ENCODE data around the gene POLR2L. TPM values are rescaled to one million over a fixed set of nuclear protein-coding genes. Genes with fewer than 3 reads are reported as not detected.

The POLR2L gene
- 324 and 475 TPM in 2 replicates for total RNA-seq

DNA sequence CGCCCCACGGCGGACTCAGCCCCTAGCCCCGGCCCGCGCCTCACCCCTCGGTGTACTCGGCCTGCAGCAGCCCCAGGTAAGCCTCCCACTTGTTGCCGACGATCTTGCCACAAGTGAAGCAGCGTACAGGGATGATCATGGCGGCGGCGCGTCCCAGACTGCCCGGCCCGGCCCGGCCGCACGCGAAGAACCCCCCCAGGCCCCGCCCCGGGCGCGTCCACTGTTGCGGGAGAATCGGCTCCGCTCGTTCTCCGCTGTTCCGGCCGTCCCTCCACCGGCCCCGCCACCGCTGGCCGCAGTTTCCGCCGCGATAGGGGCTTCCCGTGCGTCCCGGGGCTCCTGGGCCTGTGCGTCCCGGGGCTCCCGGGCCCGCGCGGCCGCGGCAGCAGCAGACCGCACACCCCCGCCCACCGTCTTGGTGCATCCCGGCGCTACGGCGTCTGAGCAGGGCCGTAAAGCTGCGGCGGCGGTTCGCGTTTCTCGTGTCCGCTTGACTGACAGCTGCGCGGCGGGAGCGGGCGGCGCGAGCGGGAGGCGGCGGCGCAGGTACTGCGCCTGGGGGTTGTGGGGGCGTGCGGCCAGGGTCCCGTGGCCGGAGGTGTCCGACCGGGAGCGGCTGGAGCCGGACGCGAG, at the start of gene POLR2L, which contains the start of gene TSPAN4:
TSS of gene POLR2L (minus strand) at position 160 of the 633 bp plus-strand sequence. CDS start at position 139, 21 bp downstream.
TSS of gene TSPAN4 (plus strand) at position 483 of the 633 bp plus-strand sequence. CDS start 7,453 bp downstream, outside the sequence.

DNA sequence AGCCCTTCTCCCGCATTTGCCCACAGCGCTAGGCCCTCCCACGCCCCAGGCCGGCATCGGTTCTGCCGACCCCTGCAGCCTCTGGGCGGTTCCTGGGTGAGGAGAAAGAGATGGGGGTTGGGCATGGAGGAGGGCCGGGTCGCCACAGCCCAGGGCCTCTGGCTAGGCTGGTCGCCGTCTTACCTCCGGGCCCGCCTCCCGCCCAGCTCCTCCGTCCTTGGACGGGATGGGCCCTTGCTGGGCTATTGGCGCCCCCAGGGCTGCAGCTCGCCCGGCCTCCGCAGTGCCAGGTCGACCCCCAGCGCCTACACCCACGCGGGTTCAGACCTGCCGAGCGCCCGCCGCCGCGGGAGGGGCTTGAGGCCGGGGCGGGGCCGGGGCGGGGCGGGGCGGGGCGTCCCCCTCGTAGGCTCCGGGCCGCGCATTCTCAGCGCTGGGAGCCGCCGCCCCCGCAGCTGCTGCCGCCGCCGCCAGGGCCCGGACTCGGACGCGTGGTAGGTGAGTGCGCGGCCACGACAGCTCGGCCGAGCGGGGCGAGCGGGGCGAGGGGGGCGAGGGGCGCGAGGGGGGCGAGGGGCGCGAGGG, 9.7 kb downstream of the POLR2L start, which contains the start of gene CD151:
TSS of gene CD151 (plus strand) at position 424 of the 585 bp plus-strand sequence. CDS start 3,118 bp downstream, outside the sequence.

GRCh38 chr11:827897-828192, 14.5 kb downstream of the POLR2L start, which contains the start of gene CRACR2B:
Gene CRACR2B, plus strand, starts transcription at chr11:827919. Its CDS starts 689 bp downstream, at chr11:828608.

GRCh38 chr11:818396-819128, 23.8 kb downstream of the POLR2L start, which contains the start of gene PNPLA2:
Gene PNPLA2, plus strand, starts transcription at chr11:818914. Its CDS starts 805 bp downstream, at chr11:819719.

DNA sequence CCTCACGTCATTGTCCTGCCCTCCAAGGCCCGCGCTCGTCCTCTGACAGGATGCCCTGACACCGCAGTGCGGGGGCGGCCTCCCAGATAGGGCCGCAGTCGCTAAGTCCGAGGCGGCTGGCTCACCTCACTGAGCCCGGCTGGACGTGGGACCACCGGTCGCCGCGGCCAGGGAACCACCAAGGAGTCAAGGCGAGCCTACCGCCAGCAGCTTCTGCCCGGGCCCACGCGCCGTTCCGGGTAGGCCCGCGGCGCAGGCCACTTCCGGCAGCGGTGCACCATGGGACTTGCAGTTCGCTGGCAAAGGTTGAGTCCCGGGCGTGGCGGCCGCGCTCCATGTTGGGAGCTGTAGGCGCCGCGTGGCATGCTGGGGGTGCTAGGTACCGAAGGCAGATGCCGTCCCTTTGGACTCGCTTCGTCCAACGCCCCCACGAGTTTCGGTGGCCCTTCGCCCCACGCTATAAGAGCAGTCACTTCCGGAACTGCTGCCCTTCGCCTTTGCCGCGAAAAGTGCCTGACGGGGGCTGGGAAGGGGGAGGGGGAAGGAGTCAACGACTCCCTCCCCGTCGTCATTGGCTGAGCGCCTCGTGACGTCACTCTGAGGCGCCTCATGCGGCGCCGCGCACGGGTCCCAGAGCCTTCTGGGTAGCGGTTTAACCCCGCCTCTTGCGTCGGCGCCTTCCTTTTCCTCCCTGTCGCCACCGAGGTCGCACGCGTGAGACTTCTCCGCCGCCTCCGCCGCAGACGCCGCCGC, 32.9 kb downstream of the POLR2L start, which contains the start of gene RPLP2:
TSS of gene RPLP2 (plus strand) at position 681 of the 753 bp plus-strand sequence. CDS start 268 bp downstream, outside the sequence.

DNA sequence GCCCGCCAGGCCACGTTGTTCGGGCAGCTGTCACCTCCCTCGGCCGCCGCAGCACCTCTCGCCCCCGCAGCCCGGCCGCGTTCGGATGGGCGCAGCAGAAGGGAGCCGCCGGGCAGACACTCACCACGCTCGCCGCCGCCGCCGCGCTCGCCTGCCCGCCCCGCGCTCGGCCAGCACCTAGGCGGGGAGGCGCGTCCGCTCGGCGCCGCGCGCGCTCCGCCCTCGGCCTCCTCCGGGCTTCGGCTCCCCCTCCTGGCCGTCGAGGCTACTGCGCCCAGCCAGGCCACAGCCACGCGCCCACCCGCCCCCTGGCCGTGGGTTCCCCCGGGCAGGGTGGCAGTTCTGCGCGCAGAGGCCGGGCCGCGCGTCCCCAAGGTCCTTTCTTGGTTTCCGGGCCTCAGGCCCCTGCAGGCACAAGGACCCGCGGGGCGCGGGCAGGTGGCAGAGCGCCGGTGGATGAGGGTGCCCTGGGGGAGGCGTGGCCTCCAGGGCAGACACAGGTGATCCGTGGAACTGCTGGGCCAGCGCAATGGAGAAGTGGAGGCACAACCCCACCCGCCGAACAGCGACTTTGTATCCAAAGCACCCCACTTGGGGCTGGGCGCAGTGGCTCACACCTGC, 44.1 kb downstream of the POLR2L start, which contains the start of gene SLC25A22:
TSS of gene SLC25A22 (minus strand) at position 189 of the 621 bp plus-strand sequence. CDS start 3,275 bp downstream, outside the sequence.

DNA sequence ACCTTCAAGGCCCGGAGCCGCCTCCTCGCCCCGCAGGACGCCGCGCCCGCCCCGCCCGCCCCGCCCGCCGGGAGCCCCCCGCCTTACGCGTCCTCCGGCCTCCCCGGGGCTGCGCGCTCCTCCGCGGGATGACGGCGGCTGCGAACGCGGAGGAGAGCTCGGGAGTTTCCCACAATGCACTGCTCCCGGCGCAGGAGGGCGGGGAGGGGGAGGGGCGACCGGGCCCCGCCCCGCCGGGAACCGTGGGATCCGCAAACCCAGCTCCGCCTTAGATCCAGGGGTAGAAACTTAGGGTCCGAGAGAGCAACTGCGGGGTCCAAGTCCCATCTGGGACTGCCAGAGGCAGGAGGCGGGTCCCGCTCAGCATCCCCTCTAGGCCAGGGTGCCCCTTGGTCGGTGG, 52.4 kb downstream of the POLR2L start, which contains the start of gene CEND1:
TSS of gene CEND1 (minus strand) at position 148 of the 400 bp plus-strand sequence. CDS start 1,514 bp downstream, outside the sequence.

Other genes starting within 250 kb of the POLR2L start
- gene IRF7, start 226.6 kb downstream of the POLR2L start, total RNA-seq, result 4.9 and 5.8 TPM in 2 replicates
- not detected in 2 replicates for gene CDHR5, start 217.6 kb downstream of the POLR2L start, total RNA-seq
- 0.43 and 0.47 TPM in 2 replicates for gene SCT, start 215.3 kb downstream of the POLR2L start, total RNA-seq
- gene DRD4, start 205.3 kb downstream of the POLR2L start, total RNA-seq, result under 0.01 TPM in 1 of 2 replicates, not detected in the other
- gene DEAF1, start 147.3 kb downstream of the POLR2L start, total RNA-seq, result 28.7 and 43.7 TPM in 2 replicates
- gene TMEM80, start 146.7 kb downstream of the POLR2L start, total RNA-seq, result 3.8 and 5.8 TPM in 2 replicates
- gene EPS8L2, start 136.3 kb downstream of the POLR2L start, total RNA-seq, result 64.5 and 88.6 TPM in 2 replicates
- gene TALDO1, start 95.1 kb downstream of the POLR2L start, total RNA-seq, result 127 and 174 TPM in 2 replicates
- 20.5 and 20.8 TPM in 2 replicates for gene GATD1, start 65.0 kb downstream of the POLR2L start, total RNA-seq
- 0.69 and 2.0 TPM in 2 replicates for gene CEND1, start 52.4 kb downstream of the POLR2L start, total RNA-seq
- 11.8 and 12.5 TPM in 2 replicates for gene SLC25A22, start 44.2 kb downstream of the POLR2L start, total RNA-seq
- 7.1 and 9.9 TPM in 2 replicates for gene PIDD1, start 37.3 kb downstream of the POLR2L start, total RNA-seq
- 334 and 584 TPM in 2 replicates for gene RPLP2, start 32.6 kb downstream of the POLR2L start, total RNA-seq
- gene PNPLA2, start 23.6 kb downstream of the POLR2L start, total RNA-seq, result 18.8 TPM in 2 replicates
- 0.43 and 2.4 TPM in 2 replicates for gene CRACR2B, start 14.6 kb downstream of the POLR2L start, total RNA-seq
- gene CD151, start 9.6 kb downstream of the POLR2L start, total RNA-seq, result 615 and 663 TPM in 2 replicates
- gene TSPAN4, start 323 bp upstream of the POLR2L start, total RNA-seq, result 130 and 162 TPM in 2 replicates
- 42.7 and 63.5 TPM in 2 replicates for gene CHID1, start 68.3 kb upstream of the POLR2L start, total RNA-seq
- gene AP2A2, start 83.3 kb upstream of the POLR2L start, total RNA-seq, result 22.9 and 27.0 TPM in 2 replicates
- gene MUC6, start 194.2 kb upstream of the POLR2L start, total RNA-seq, result not detected in 2 replicates
- not detected in 2 replicates for gene MUC2, start 232.3 kb upstream of the POLR2L start, total RNA-seq

All from bronchial smooth muscle cell (primary cell).